Fibroblast of lung (primary cell): ENCODE measurements around the gene PPT1. TPM values are rescaled to one million over a fixed set of nuclear protein-coding genes. Genes with fewer than 3 reads are reported as not detected.

ENCODE experiments used
- DNase-seq, 2 donors: peaks; one replicate each; pipeline versions ENCODE4 v3.0.0 to v3.0.0-alpha.2; 2010; ENCODE audit warnings: low read depth in 2 of 2
- H2AFZ ChIP-seq: 2 replicates; pipeline ENCODE4 v1.5.1; 2012; ENCODE audit warnings: low read length, control low read depth, inconsistent platforms
- H3K27ac ChIP-seq: 2 replicates; pipeline ENCODE4 v1.5.1; 2011; ENCODE audit warnings: low read length, control low read depth; ENCODE audit not compliant: insufficient read depth
- H3K27me3 ChIP-seq: 2 replicates; pipeline ENCODE4 v1.5.1; 2011; ENCODE audit warnings: mild to moderate bottlenecking, low read length; ENCODE audit not compliant: control insufficient read depth, insufficient read depth
- H3K36me3 ChIP-seq: 2 replicates; pipeline ENCODE4 v1.5.1; 2011; ENCODE audit warnings: low read length; ENCODE audit not compliant: control insufficient read depth, insufficient read depth
- H3K4me1 ChIP-seq: 2 replicates; pipeline ENCODE4 v1.5.1; 2011; ENCODE audit warnings: low read length; ENCODE audit not compliant: control insufficient read depth, insufficient read depth; ENCODE audit errors: extremely low read depth
- H3K4me2 ChIP-seq: 2 replicates; pipeline ENCODE4 v1.5.1; 2011; ENCODE audit warnings: low read length, control low read depth; ENCODE audit not compliant: insufficient read depth; ENCODE audit errors: extremely low read depth
- H3K4me3 ChIP-seq, 4 experiments: fragments of 200-600 bp in 1 of 4; sonication (generic) in 1 of 4; replicated peaks in 1 of 4; 2 replicates each; pipeline ENCODE4 v1.5.1; 2011 to 2016; ENCODE audit warnings: low read length in 4 of 4, low read depth in 3 of 4, mild to moderate bottlenecking in 3 of 4, control low read depth in 2 of 4, inconsistent platforms in 1 of 4, mixed read lengths in 1 of 4; ENCODE audit not compliant: insufficient read depth in 1 of 4; ENCODE audit errors: control extremely low read depth in 1 of 4
- H3K79me2 ChIP-seq: 2 replicates; pipeline ENCODE4 v1.5.1; 2012; ENCODE audit warnings: mild to moderate bottlenecking, low read length, inconsistent platforms; ENCODE audit not compliant: control insufficient read depth, insufficient read depth
- H3K9ac ChIP-seq: 2 replicates; pipeline ENCODE4 v1.5.1; 2011; ENCODE audit warnings: mild to moderate bottlenecking, low read length, control low read depth; ENCODE audit not compliant: insufficient read depth
- H3K9me3 ChIP-seq: 2 replicates; pipeline ENCODE4 v1.5.1; 2012; ENCODE audit warnings: low read depth, low read length; ENCODE audit not compliant: control insufficient read depth, insufficient read depth
- H4K20me1 ChIP-seq: 2 replicates; pipeline ENCODE4 v1.5.1; 2011; ENCODE audit warnings: low read length; ENCODE audit not compliant: control insufficient read depth, insufficient read depth; ENCODE audit errors: extremely low read depth
- CTCF ChIP-seq, 2 donors: IDR thresholded peaks in 1 of 2; conservative IDR thresholded peaks in 1 of 2; 1 replicate in 1 of 2; 2 replicates in 1 of 2; pipeline ENCODE4 v1.5.1; 2011 to 2012; ENCODE audit warnings: low read length in 2 of 2, control low read depth in 1 of 2, inconsistent platforms in 1 of 2, low read depth in 1 of 2, mild to moderate bottlenecking in 1 of 2
- EZH2 ChIP-seq: IDR thresholded peaks from 2 replicates; pipeline ENCODE4 v1.5.1; 2012; ENCODE audit warnings: low read length, control low read depth, mild to moderate bottlenecking; ENCODE audit errors: missing control alignments
- polyA plus RNA-seq, 2 donors: library from polyadenylated mRNA; depleted of rRNA in 1 of 2; stranded (reverse) in 1 of 2; unstranded in 1 of 2; fragments of >200 nt; gene quantifications; 2 replicates each; pipeline ENCODE4 v1.2.1, GENCODE V29; 2011 to 2012; ENCODE audit warnings: missing spikeins in 1 of 2
- total RNA-seq: library from RNA; depleted of rRNA; stranded (reverse); fragments of >200 nt; gene quantifications from 2 replicates; pipeline ENCODE4 v1.2.1, GENCODE V29; 2014

Gene PPT1
- total and polyA plus RNA-seq, 2 donors (not counting 1 experiment from before 2014, with no cell fraction given): 41.0 to 81.1 TPM

GRCh38 chr1:40067851-40068250 is 29.2 kb downstream of the PPT1 start:
- TF ChIP-seq CTCF (conservative IDR thresholded peaks at IDR 0.05 in 1 of 2, IDR thresholded peaks at IDR 0.05 in 1 of 2; ENCODE audit: low read depth in 1 of 2, low read length in 2 of 2): no peak
- TF ChIP-seq EZH2: no peak
- no peak for DNase-seq
- H3K27me3 ChIP-seq: no peaks in the 10 kb centered on the region
- H3K9ac ChIP-seq: no peak overlapping the region
- H3K9me3 ChIP-seq: no peaks in the 10 kb centered on the region
- no peak overlapping the region for H3K4me2 ChIP-seq
- H3K79me2 ChIP-seq: no peaks in the 10 kb centered on the region
- no peak overlapping the region for H3K27ac ChIP-seq
- no peak overlapping the region for H3K4me3 ChIP-seq
- H3K36me3 ChIP-seq: peaks cover 31% of the 10 kb centered on the region
- no peaks in the 10 kb centered on the region for H4K20me1 ChIP-seq
- no peaks in the 10 kb centered on the region for H3K4me1 ChIP-seq
- no peak overlapping the region for H2AFZ ChIP-seq

GRCh38 chr1:40067023-40067422 is 30.0 kb downstream of the PPT1 start:
- TF ChIP-seq EZH2 (no peak), CTCF (conservative IDR thresholded peaks at IDR 0.05 in 1 of 2, IDR thresholded peaks at IDR 0.05 in 1 of 2; ENCODE audit: low read depth in 1 of 2, low read length in 2 of 2) (no peak)
- H3K4me3 ChIP-seq: no peak overlapping the region
- H2AFZ ChIP-seq: no peak overlapping the region
- peak in 1 of 2 donors; percentile 34 for DNase-seq
- no peaks in the 10 kb centered on the region for H3K4me1 ChIP-seq
- no peak overlapping the region for H3K27ac ChIP-seq
- H3K4me2 ChIP-seq: no peak overlapping the region
- H3K79me2 ChIP-seq: peaks cover 1% of the 10 kb centered on the region
- peaks cover 32% of the 10 kb centered on the region for H3K36me3 ChIP-seq
- H3K9me3 ChIP-seq: no peaks in the 10 kb centered on the region
- H4K20me1 ChIP-seq: no peaks in the 10 kb centered on the region
- H3K9ac ChIP-seq: no peak overlapping the region
- no peaks in the 10 kb centered on the region for H3K27me3 ChIP-seq

GRCh38 chr1:40064797-40065499 is 32.1 kb downstream of the PPT1 start:
- Histone ChIP-seq H3K36me3 (peaks cover 30% of the 10 kb centered on the region), H4K20me1 (no peaks in the 10 kb centered on the region), H3K9ac (no peak overlapping the region), H3K27ac (no peak overlapping the region), H3K4me3 (no peak overlapping the region), H3K4me1 (no peaks in the 10 kb centered on the region), H3K9me3 (no peaks in the 10 kb centered on the region), H3K79me2 (peaks cover 8% of the 10 kb centered on the region), H3K27me3 (no peaks in the 10 kb centered on the region), H3K4me2 (no peak overlapping the region), H2AFZ (no peak overlapping the region)
- no peak for DNase-seq
- TF ChIP-seq CTCF (conservative IDR thresholded peaks at IDR 0.05 in 1 of 2, IDR thresholded peaks at IDR 0.05 in 1 of 2; ENCODE audit: low read depth in 1 of 2, low read length in 2 of 2) (no peak), EZH2 (no peak)
